Neural progenitor cell (in vitro differentiated cells): ENCODE results near the gene MFAP3L.

Source experiments
- EZH2 ChIP-seq: fragments of 200-600 bp; sonication (generic); IDR thresholded peaks from 2 replicates; pipeline ENCODE4 v1.6.1; 2017; ENCODE audit warnings: antibody characterized with exemption, mild to moderate bottlenecking, moderate library complexity
- EZH2phosphoT487 ChIP-seq: fragments of 200-600 bp; sonication (generic); IDR thresholded peaks from 2 replicates; pipeline ENCODE4 v1.6.1; 2017; ENCODE audit warnings: antibody characterized with exemption
- TF ChIP-seq, protein P1 (sequence below): fragments of 200-600 bp; sonication (generic); IDR thresholded peaks from 2 replicates; pipeline ENCODE4 v1.5.1; 2017; ENCODE audit warnings: antibody characterized with exemption, mild to moderate bottlenecking

GRCh38 chr4:170001011-170001744, 25.0 kb downstream of the MFAP3L start:
- TF ChIP-seq EZH2phosphoT487 (no peak), EZH2 (no peak)
- TF ChIP-seq, protein P1, sequence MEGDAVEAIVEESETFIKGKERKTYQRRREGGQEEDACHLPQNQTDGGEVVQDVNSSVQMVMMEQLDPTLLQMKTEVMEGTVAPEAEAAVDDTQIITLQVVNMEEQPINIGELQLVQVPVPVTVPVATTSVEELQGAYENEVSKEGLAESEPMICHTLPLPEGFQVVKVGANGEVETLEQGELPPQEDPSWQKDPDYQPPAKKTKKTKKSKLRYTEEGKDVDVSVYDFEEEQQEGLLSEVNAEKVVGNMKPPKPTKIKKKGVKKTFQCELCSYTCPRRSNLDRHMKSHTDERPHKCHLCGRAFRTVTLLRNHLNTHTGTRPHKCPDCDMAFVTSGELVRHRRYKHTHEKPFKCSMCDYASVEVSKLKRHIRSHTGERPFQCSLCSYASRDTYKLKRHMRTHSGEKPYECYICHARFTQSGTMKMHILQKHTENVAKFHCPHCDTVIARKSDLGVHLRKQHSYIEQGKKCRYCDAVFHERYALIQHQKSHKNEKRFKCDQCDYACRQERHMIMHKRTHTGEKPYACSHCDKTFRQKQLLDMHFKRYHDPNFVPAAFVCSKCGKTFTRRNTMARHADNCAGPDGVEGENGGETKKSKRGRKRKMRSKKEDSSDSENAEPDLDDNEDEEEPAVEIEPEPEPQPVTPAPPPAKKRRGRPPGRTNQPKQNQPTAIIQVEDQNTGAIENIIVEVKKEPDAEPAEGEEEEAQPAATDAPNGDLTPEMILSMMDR = no peak
